ENCODE measurements around the gene GLTP. TPM values are rescaled to one million over a fixed set of nuclear protein-coding genes. Genes with fewer than 3 reads are reported as not detected.

GLTP gene
- total and polyA plus RNA-seq, 11 donors: 16.9 to 68.6 (median 25.1) TPM

GRCh38 chr12:109827566-109828550 lies 52.5 kb downstream of the GLTP start:
- ATAC-seq (peak; percentile 47 to 90 (median 86)), DNase-seq (peak; percentile 62 to 84 (median 70))
- 53 to 63% (median 61%) methylated on average over 17 to 19 of the region's 19 CpGs for WGBS, 4 donors
- TF ChIP-seq POLR2A (IDR thresholded peaks at IDR 0.05): no peak
- no peak for TF ChIP-seq CTCF (IDR thresholded peaks at IDR 0.05)
- H3K36me3 ChIP-seq: no peaks in the 10 kb centered on the region
- H3K27ac ChIP-seq: peak overlapping the region in 3 of 12 donors; percentile 34 to 89 (median 46)
- H3K9me3 ChIP-seq: no peaks in the 10 kb centered on the region
- peak overlapping the region in 1 of 12 donors; percentile 26 for H3K4me3 ChIP-seq
- peaks cover 0 to 38% (median 0%) of the 10 kb centered on the region in 12 donors for H3K4me1 ChIP-seq
- H3K27me3 ChIP-seq: peaks cover under 1 to 18% (median 10%) of the 10 kb centered on the region in 9 donors
- intact Hi-C loops (cut with DNase I): no loop called here

- no peaks in the 10 kb centered on the region for H3K36me3 ChIP-seq
- H3K4me1 ChIP-seq: peaks cover 0 to 30% (median 0%) of the 10 kb centered on the region in 12 donors
- no peak for TF ChIP-seq POLR2A (IDR thresholded peaks at IDR 0.05)
- no peak overlapping the region for H3K27ac ChIP-seq
- 90 to 98% (median 96%) methylated on average over 3 of the region's 3 CpGs for WGBS, 4 donors
- no peaks in the 10 kb centered on the region for H3K9me3 ChIP-seq
- intact Hi-C loops (cut with DNase I): no loop called here
- H3K4me3 ChIP-seq: no peak overlapping the region
- peaks cover 0 to 10% (median 4%) of the 10 kb centered on the region in 9 donors for H3K27me3 ChIP-seq
- ATAC-seq (no peak), DNase-seq (no peak)
These were observed 53.3 kb downstream of the GLTP start for GRCh38 chr12:109827080-109827479.

- TF ChIP-seq POLR2A (IDR thresholded peaks at IDR 0.05) (no peak), CTCF (IDR thresholded peaks at IDR 0.05) (no peak)
- intact Hi-C loops (cut with DNase I): no loop called here
- WGBS, 4 donors: 87 to 91% (median 89%) methylated on average over 8 of the region's 8 CpGs
- peaks cover 0 to 22% (median 0%) of the 10 kb centered on the region in 12 donors for H3K4me1 ChIP-seq
- H3K27ac ChIP-seq: no peak overlapping the region
- no peaks in the 10 kb centered on the region for H3K9me3 ChIP-seq
- no peak for ATAC-seq
- H3K36me3 ChIP-seq: no peaks in the 10 kb centered on the region
- no peaks in the 10 kb centered on the region for H3K27me3 ChIP-seq
- DNase-seq: no peak
- H3K4me3 ChIP-seq: no peak overlapping the region
These were observed 55.6 kb downstream of the GLTP start for GRCh38 chr12:109824731-109825130.

- peak in 2 of 5 donors; percentile 31 to 33 for DNase-seq
- H3K4me3 ChIP-seq: no peak overlapping the region
These were observed 57.4 kb downstream of the GLTP start for GRCh38 chr12:109822951-109823411.

More at GRCh38 chr12:109822951-109823411, 57.4 kb downstream of the GLTP start:
- intact Hi-C loops (cut with DNase I): no loop called here
- H3K36me3 ChIP-seq: no peaks in the 10 kb centered on the region
- no peak for TF ChIP-seq CTCF (IDR thresholded peaks at IDR 0.05)
- no peak for TF ChIP-seq POLR2A (IDR thresholded peaks at IDR 0.05)
- H3K27ac ChIP-seq: no peak overlapping the region
- peaks cover 0 to 9% (median 0%) of the 10 kb centered on the region in 12 donors for H3K4me1 ChIP-seq
- WGBS, 4 donors: 44 to 65% (median 60%) methylated on average over 11 to 15 of the region's 15 CpGs
- no peaks in the 10 kb centered on the region for H3K9me3 ChIP-seq
- peaks cover 0 to 5% (median 0%) of the 10 kb centered on the region in 9 donors for H3K27me3 ChIP-seq
- peak; percentile 41 to 71 (median 68) for ATAC-seq

Measured in heart left ventricle (tissue), 16 donors.